Epithelial cell of esophagus (primary cell): ENCODE measurements around the gene ZNF407.

Experiments used
- DNase-seq: peaks from one replicate; pipeline ENCODE4 v3.0.0; 2010; ENCODE audit warnings: low read depth
- H3K4me3 ChIP-seq: 2 replicates; pipeline ENCODE4 v1.5.1; 2011; ENCODE audit warnings: mild to moderate bottlenecking, low read length, control low read depth
- CTCF ChIP-seq: IDR thresholded peaks from 2 replicates; pipeline ENCODE4 v1.5.1; 2011; ENCODE audit warnings: low read depth, mild to moderate bottlenecking, low read length, control low read depth, inconsistent platforms; ENCODE audit not compliant: insufficient read depth; ENCODE audit errors: missing control alignments

ZNF407 gene

GRCh38 chr18:74905247-74905646 is 307.6 kb downstream of the ZNF407 start:
- DNase-seq = no peak
- H3K4me3 ChIP-seq = no peak overlapping the region
- TF ChIP-seq CTCF = no peak

GRCh38 chr18:74906184-74906583 is 308.5 kb downstream of the ZNF407 start:
- H3K4me3 ChIP-seq = no peak overlapping the region
- DNase-seq = peak; percentile 66
- no peak for TF ChIP-seq CTCF

- no peak overlapping the region for H3K4me3 ChIP-seq
- DNase-seq = no peak
- TF ChIP-seq CTCF = no peak
Observed at GRCh38 chr18:74914052-74914591, 316.5 kb downstream of the ZNF407 start.

GRCh38 chr18:74914648-74915047 is 317.0 kb downstream of the ZNF407 start:
- no peak for TF ChIP-seq CTCF
- no peak for DNase-seq
- H3K4me3 ChIP-seq = no peak overlapping the region

- no peak for TF ChIP-seq CTCF
- DNase-seq = no peak
- no peak overlapping the region for H3K4me3 ChIP-seq
Observed at GRCh38 chr18:74916773-74917393, 319.2 kb downstream of the ZNF407 start.

- TF ChIP-seq CTCF = no peak
- peak; percentile 42 for DNase-seq
- H3K4me3 ChIP-seq = no peak overlapping the region
Observed at GRCh38 chr18:74918276-74918790, 320.7 kb downstream of the ZNF407 start.
